HEK293 (cell line): Measurements from ENCODE around the gene FXN.

Source experiments
- CTCF ChIA-PET: fragments of 350-600 bp; formaldehyde crosslinking; extraction: SDS; loops from one replicate; lab custom pipeline; 2021; ENCODE audit warnings: antibody characterized with exemption; lab: Yijun Ruan, JAX
- POLR2A ChIA-PET: fragments of 300-600 bp; formaldehyde crosslinking; extraction: SDS; loops from one replicate; lab custom pipeline; 2020; ENCODE audit warnings: antibody characterized with exemption, inconsistent platforms; lab: Yijun Ruan, JAX
- H3K27ac ChIP-seq: fragments of 200-500 bp; sonication (Bioruptor generic); 2 replicates; pipeline ENCODE4 v1.5.1; 2014; ENCODE audit warnings: low read depth, low read length, control low read depth, inconsistent platforms; ENCODE audit errors: extremely low read depth
- H3K36me3 ChIP-seq, 2 experiments: fragments of 200-500 bp in 1 of 2; sonication (Bioruptor generic) in 1 of 2; 1 replicate in 1 of 2; 2 replicates in 1 of 2; pipeline ENCODE4 v1.5.1; 2014 to 2017; ENCODE audit warnings: inconsistent platforms in 2 of 2, low read length in 2 of 2; ENCODE audit not compliant: control insufficient read depth in 2 of 2, insufficient read depth in 1 of 2
- H3K4me1 ChIP-seq: fragments of 200-500 bp; sonication (Bioruptor generic); 2 replicates; pipeline ENCODE4 v1.5.1; 2014; ENCODE audit warnings: mild to moderate bottlenecking, low read length, inconsistent platforms; ENCODE audit not compliant: control insufficient read depth, insufficient read depth
- H3K4me3 ChIP-seq: 2 replicates; pipeline ENCODE4 v1.5.1; 2011; ENCODE audit warnings: low read depth, mild to moderate bottlenecking, control low read depth, low read length, moderate library complexity
- H3K9me3 ChIP-seq: fragments of 200-500 bp; sonication (Bioruptor generic); 2 replicates; pipeline ENCODE4 v1.5.1; 2014; ENCODE audit warnings: low read depth, low read length, inconsistent platforms; ENCODE audit not compliant: control insufficient read depth, insufficient read depth
- BCL11A ChIP-seq: fragments of 450-650 bp; formaldehyde crosslinking; IDR thresholded peaks from 2 replicates; pipeline ENCODE4 v1.5.1; 2016; ENCODE audit warnings: low read depth, missing biosample characterization, missing genetic modification characterization
- EGR2 ChIP-seq: fragments of 450-650 bp; formaldehyde crosslinking; IDR thresholded peaks from 2 replicates; pipeline ENCODE4 v1.5.1; 2016; ENCODE audit warnings: low read depth, missing biosample characterization, missing genetic modification characterization
- GLI2 ChIP-seq: fragments of 450-650 bp; formaldehyde crosslinking; IDR thresholded peaks from 2 replicates; pipeline ENCODE4; 2017; ENCODE audit warnings: missing biosample characterization, missing genetic modification characterization, low read depth, borderline replicate concordance
- GLI4 ChIP-seq: fragments of 450-650 bp; formaldehyde crosslinking; IDR thresholded peaks from 2 replicates; pipeline ENCODE4 v1.5.1; 2016; ENCODE audit warnings: missing biosample characterization, missing genetic modification characterization
- KLF17 ChIP-seq: fragments of 450-650 bp; formaldehyde crosslinking; IDR thresholded peaks from 2 replicates; pipeline ENCODE4 v1.5.1; 2016; ENCODE audit warnings: missing biosample characterization, missing genetic modification characterization
- MZF1 ChIP-seq: fragments of 450-650 bp; formaldehyde crosslinking; IDR thresholded peaks from 2 replicates; pipeline ENCODE4 v1.5.1; 2017; ENCODE audit warnings: missing biosample characterization, missing genetic modification characterization, borderline replicate concordance
- OVOL3 ChIP-seq: fragments of 450-650 bp; formaldehyde crosslinking; IDR thresholded peaks from 2 replicates; pipeline ENCODE4 v1.5.1; 2016; ENCODE audit warnings: missing biosample characterization, missing genetic modification characterization
- REPIN1 ChIP-seq: fragments of 450-650 bp; formaldehyde crosslinking; IDR thresholded peaks from 2 replicates; pipeline ENCODE4 v1.5.1; 2017; ENCODE audit warnings: missing biosample characterization, missing genetic modification characterization, low read depth
- SP3 ChIP-seq: fragments of 450-650 bp; formaldehyde crosslinking; IDR thresholded peaks from 2 replicates; pipeline ENCODE4 v1.5.1; 2016; ENCODE audit warnings: missing biosample characterization, missing genetic modification characterization
- TRIM28 ChIP-seq: IDR thresholded peaks from 2 replicates; pipeline ENCODE4 v1.6.1; 2011; ENCODE audit warnings: low read length, control low read depth, borderline replicate concordance
- YY2 ChIP-seq: fragments of 450-650 bp; formaldehyde crosslinking; IDR thresholded peaks from 2 replicates; pipeline ENCODE4 v1.5.1; 2016; ENCODE audit warnings: missing biosample characterization, missing genetic modification characterization
- ZBTB44 ChIP-seq: fragments of 450-650 bp; IDR thresholded peaks from 2 replicates; pipeline ENCODE4 v1.5.1; 2018; ENCODE audit warnings: missing biosample characterization, mild to moderate bottlenecking, missing genetic modification characterization
- ZBTB49 ChIP-seq: fragments of 450-650 bp; formaldehyde crosslinking; IDR thresholded peaks from 2 replicates; pipeline ENCODE4 v1.5.1; 2016; ENCODE audit warnings: missing biosample characterization, missing genetic modification characterization, low read depth
- ZFP37 ChIP-seq: fragments of 450-650 bp; formaldehyde crosslinking; IDR thresholded peaks from 2 replicates; pipeline ENCODE4 v1.5.1; 2016; ENCODE audit warnings: missing biosample characterization, missing genetic modification characterization
- ZNF184 ChIP-seq: fragments of 450-650 bp; IDR thresholded peaks from 2 replicates; pipeline ENCODE4 v1.5.1; 2018; ENCODE audit warnings: missing biosample characterization, mild to moderate bottlenecking, missing genetic modification characterization
- ZNF660 ChIP-seq: fragments of 450-650 bp; IDR thresholded peaks from 2 replicates; pipeline ENCODE4 v1.5.1; 2018; ENCODE audit warnings: missing biosample characterization, mild to moderate bottlenecking, missing genetic modification characterization
- TF ChIP-seq, protein P1 (sequence below): IDR thresholded peaks from 2 replicates; pipeline ENCODE4 v1.6.1; 2011; ENCODE audit warnings: mild to moderate bottlenecking, low read depth, low read length, borderline replicate concordance
- TF ChIP-seq, protein P2 (sequence below): fragments of 450-650 bp; formaldehyde crosslinking; IDR thresholded peaks from 2 replicates; pipeline ENCODE4 v1.5.1; 2016; ENCODE audit warnings: missing biosample characterization, missing genetic modification characterization

The FXN gene

DNA sequence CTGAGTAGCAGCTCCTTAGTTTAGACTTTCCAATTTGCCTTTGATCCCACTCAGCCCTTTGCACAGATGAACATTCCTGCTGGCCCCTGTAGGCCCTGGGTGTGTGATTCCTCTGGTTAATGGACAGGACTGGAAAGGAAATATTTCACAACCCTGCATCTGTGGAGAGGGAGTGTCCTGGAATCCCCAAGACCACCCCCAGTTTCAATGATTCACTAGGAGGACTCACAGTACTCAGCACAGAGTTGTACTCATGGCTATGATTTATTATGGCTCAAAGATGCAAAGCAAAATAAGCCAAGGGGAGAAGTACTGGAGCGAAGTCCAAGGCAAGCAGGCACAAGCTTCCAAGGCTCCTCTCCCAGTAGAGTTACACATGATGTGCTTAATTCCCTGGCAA is 96.1 kb downstream of the FXN start:
- TF ChIP-seq SP3 (tag by site-specific recombination) (no peak), EGR2 (tag by site-specific recombination) (no peak), REPIN1 (tag by site-specific recombination) (no peak), OVOL3 (tag by site-specific recombination) (no peak), ZBTB49 (tag by site-specific recombination) (no peak), ZNF660 (tag by site-specific recombination) (no peak), TRIM28 (no peak), BCL11A (no peak), YY2 (tag by site-specific recombination) (no peak), GLI4 (tag by site-specific recombination) (no peak), ZNF184 (no peak), MZF1 (no peak), ZFP37 (tag by site-specific recombination) (no peak), ZBTB44 (tag by site-specific recombination) (no peak), GLI2 (tag by site-specific recombination) (no peak), KLF17 (tag by site-specific recombination) (no peak)
- TF ChIP-seq, protein P1, sequence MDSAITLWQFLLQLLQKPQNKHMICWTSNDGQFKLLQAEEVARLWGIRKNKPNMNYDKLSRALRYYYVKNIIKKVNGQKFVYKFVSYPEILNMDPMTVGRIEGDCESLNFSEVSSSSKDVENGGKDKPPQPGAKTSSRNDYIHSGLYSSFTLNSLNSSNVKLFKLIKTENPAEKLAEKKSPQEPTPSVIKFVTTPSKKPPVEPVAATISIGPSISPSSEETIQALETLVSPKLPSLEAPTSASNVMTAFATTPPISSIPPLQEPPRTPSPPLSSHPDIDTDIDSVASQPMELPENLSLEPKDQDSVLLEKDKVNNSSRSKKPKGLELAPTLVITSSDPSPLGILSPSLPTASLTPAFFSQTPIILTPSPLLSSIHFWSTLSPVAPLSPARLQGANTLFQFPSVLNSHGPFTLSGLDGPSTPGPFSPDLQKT, result no peak
- TF ChIP-seq, protein P2, sequence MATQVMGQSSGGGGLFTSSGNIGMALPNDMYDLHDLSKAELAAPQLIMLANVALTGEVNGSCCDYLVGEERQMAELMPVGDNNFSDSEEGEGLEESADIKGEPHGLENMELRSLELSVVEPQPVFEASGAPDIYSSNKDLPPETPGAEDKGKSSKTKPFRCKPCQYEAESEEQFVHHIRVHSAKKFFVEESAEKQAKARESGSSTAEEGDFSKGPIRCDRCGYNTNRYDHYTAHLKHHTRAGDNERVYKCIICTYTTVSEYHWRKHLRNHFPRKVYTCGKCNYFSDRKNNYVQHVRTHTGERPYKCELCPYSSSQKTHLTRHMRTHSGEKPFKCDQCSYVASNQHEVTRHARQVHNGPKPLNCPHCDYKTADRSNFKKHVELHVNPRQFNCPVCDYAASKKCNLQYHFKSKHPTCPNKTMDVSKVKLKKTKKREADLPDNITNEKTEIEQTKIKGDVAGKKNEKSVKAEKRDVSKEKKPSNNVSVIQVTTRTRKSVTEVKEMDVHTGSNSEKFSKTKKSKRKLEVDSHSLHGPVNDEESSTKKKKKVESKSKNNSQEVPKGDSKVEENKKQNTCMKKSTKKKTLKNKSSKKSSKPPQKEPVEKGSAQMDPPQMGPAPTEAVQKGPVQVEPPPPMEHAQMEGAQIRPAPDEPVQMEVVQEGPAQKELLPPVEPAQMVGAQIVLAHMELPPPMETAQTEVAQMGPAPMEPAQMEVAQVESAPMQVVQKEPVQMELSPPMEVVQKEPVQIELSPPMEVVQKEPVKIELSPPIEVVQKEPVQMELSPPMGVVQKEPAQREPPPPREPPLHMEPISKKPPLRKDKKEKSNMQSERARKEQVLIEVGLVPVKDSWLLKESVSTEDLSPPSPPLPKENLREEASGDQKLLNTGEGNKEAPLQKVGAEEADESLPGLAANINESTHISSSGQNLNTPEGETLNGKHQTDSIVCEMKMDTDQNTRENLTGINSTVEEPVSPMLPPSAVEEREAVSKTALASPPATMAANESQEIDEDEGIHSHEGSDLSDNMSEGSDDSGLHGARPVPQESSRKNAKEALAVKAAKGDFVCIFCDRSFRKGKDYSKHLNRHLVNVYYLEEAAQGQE, result no peak
- ChIA-PET CTCF (interaction anchor here (0.7 to 0.8 kb wide), 3 partner anchors 45 to 511 kb away, joined by 3 read pairs; no protein-coding TSS in a partner anchor), POLR2A (interaction anchor here (1.8 kb wide), 1 partner anchor 10 kb away, joined by 9 read pairs; no protein-coding TSS in a partner anchor)
- Histone ChIP-seq H3K4me1 (no peaks in the 10 kb centered on the region), H3K4me3 (no peak overlapping the region), H3K27ac (no peak overlapping the region), H3K36me3 (no peaks in the 10 kb centered on the region), H3K9me3 (no peaks in the 10 kb centered on the region)
